ENCODE results near the gene RNF17. TPM values are rescaled to one million over a fixed set of nuclear protein-coding genes. Genes with fewer than 3 reads are reported as not detected.

The RNF17 gene
- total RNA-seq, 1 donor, result not detected

DNA sequence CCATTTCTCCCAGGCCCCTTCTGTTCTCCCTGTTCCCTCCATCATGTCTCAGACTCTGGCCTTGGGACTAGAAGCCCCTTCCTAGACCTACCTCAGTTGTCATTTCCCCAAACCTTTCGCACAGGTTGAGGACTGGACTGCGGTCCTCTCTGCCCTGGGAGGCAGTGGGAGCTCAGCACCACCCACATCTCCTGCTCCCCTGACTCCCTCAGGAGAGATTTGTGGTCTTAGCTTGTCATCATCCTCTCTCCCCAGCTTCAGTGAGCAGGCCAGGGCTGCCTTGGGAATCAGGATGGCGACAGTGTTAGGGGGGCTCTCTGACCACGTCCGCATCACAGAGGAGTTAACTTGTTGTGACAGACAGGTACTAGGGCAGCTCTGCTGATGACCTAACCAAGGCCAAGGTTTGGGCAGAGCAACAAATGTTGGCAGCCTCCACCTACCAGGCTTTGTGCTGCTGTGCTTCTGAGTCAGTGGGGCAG is 25.6 kb upstream of the RNF17 start:
- no peak overlapping the region for H3K4me3 ChIP-seq (ENCODE audit: low read depth, low read length)
- TF ChIP-seq, protein P1, sequence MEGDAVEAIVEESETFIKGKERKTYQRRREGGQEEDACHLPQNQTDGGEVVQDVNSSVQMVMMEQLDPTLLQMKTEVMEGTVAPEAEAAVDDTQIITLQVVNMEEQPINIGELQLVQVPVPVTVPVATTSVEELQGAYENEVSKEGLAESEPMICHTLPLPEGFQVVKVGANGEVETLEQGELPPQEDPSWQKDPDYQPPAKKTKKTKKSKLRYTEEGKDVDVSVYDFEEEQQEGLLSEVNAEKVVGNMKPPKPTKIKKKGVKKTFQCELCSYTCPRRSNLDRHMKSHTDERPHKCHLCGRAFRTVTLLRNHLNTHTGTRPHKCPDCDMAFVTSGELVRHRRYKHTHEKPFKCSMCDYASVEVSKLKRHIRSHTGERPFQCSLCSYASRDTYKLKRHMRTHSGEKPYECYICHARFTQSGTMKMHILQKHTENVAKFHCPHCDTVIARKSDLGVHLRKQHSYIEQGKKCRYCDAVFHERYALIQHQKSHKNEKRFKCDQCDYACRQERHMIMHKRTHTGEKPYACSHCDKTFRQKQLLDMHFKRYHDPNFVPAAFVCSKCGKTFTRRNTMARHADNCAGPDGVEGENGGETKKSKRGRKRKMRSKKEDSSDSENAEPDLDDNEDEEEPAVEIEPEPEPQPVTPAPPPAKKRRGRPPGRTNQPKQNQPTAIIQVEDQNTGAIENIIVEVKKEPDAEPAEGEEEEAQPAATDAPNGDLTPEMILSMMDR (IDR thresholded peaks at IDR 0.05; ENCODE audit: insufficient read depth, low read length), result no peak
- no peak for DNase-seq (ENCODE audit: low read depth)

DNA sequence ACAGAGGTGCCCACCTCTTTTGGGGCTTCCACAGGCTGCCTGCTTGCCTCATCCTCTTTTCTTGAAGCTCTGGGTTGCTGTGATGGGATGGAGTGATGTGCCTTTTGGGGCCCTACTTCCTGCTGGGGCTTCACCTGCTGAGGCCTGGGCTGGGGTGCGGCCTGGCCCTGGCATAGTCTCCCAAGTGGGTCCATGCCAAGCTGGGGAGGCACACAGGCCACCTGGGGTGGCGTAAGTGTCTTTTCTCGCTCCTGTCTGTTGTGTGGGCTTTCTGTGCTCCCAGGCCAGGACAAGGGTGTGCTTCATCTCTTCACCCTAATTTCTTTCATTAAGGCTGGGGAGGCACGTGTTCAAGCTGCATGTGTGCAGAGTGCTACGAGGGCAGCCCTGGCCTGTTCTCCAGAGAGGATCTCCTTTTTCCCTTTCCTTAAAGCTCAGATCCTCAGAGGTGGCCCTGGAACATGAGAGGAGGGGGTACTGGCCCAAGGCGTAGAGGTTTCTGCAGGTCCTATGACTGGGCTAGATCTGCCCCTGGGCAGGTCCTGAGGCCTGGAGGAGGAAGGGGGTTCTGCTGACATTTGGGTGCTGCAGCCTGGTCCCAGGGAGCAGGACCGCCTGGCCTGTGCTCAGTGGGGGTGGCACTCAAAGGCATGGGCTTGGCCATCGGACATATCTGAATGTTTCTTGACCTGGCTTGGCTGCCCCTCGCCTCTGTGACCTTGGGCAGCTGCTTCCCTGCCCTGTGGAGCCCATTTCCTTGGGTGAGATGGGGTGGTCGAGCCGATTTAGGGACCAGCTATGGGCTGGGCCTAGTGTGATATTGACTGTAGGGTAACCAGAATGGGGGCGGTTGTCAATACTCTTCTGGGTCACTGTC is 23.7 kb upstream of the RNF17 start:
- no peak overlapping the region for H3K4me3 ChIP-seq (ENCODE audit: low read depth, low read length)
- TF ChIP-seq, protein P1 (IDR thresholded peaks at IDR 0.05; ENCODE audit: insufficient read depth, low read length), result no peak
- no peak for DNase-seq (ENCODE audit: low read depth)

DNA sequence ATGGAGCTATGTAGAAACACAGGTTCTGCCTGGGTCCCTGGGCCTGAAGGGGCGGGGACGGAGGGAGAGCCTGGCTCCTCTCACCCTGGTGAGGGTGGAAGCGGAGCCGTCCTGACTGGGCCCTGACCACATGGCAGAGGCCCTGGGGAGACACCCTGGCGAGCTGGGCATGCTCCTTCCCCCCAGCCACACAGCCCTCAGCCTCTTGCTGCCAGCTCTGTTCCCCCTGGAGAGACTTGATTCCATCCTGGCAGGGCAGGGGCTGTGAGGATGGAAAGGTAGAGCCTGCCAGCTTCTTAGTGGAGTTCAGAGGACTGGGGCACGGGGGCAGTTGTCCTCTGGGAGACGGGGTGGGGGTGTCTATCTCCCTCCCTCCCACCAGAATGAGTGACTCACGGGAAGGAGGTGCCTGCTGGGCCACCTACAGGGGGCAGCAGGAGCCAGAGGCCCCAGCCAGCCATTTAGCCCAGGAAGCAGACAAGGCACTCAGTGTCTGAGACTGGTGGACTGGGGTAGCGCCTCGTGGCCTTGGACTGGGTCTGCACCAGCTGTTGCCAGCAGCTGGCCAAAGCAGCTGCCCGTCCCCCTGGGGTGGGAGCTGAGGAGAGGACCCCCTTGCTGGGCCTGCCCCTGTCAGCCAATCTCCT is 22.8 kb upstream of the RNF17 start:
- TF ChIP-seq, protein P1 (IDR thresholded peaks at IDR 0.05; ENCODE audit: insufficient read depth, low read length), result peak; percentile 9
- no peak overlapping the region for H3K4me3 ChIP-seq (ENCODE audit: low read depth, low read length)
- no peak for DNase-seq (ENCODE audit: low read depth)

DNA sequence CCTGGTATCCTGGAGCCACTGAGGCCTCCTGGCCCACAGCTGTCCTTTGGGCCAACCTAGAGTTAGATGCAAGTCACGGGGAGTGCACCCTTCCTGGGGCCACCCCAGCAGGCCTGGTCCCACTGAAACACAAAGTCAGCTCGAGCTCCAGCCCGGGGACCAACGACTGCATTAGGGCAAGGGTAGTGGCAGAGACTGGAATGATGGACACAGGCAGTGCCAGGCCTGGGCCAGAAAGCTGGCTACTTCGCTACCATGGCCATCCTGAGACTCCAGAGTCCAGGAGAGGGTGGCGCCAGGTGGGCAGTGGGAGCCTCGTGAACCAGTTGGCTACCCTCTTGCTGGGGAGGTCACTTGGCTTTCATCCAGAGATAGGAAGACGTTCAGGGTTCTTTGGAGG is 22.2 kb upstream of the RNF17 start:
- no peak for DNase-seq (ENCODE audit: low read depth)
- TF ChIP-seq, protein P1 (IDR thresholded peaks at IDR 0.05; ENCODE audit: insufficient read depth, low read length), result no peak
- H3K4me3 ChIP-seq (ENCODE audit: low read depth, low read length), result no peak overlapping the region

DNA sequence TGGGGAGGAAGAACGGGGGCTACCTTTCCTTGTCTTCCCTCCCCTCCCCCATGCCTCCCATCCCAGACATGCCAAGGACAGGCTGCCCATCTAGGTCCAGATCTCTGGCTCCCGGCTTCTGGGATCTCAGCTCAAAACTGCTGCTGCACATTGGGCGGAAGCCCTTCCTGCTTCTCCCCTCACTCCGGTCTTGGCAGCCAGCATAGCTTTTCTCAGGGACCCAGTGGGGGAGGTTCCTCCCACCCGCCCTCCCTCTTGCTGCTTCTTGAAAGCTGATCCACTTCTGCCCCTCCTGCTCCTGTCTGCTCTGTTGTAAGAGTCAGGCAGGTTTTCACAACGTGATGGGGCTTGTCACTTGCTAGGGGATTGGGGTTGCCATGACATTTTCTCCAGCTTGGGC is 21.7 kb upstream of the RNF17 start:
- no peak overlapping the region for H3K4me3 ChIP-seq (ENCODE audit: low read depth, low read length)
- TF ChIP-seq, protein P1 (IDR thresholded peaks at IDR 0.05; ENCODE audit: insufficient read depth, low read length), result no peak
- DNase-seq (ENCODE audit: low read depth), result no peak

DNA sequence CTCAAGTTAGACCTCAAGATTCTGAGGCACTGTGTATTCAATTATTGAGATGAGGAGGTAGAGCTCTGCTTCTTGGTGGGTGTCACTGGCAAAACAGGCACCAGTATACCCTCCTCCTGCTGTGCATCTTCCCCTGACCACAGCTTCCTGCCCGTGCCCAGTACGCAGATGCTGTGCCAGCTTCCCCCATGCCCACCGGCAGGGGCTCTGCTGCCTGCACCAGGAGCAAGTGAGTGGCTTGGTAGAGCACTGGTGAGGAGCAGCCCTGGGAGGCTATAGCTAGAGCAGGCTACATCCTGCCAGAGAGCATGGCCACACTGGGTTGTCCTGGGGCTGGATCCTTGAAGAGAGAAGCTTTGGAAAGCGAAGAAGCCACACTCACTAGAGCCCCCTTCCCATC is 21.0 kb upstream of the RNF17 start:
- DNase-seq (ENCODE audit: low read depth), result no peak
- TF ChIP-seq, protein P1 (IDR thresholded peaks at IDR 0.05; ENCODE audit: insufficient read depth, low read length), result no peak
- H3K4me3 ChIP-seq (ENCODE audit: low read depth, low read length), result no peak overlapping the region

Data from fibroblast of the aortic adventitia (primary cell).